ENCODE data around the gene MFN2.

MFN2 gene

GRCh38 chr1:11960715-11961114 lies 19.5 kb upstream of the MFN2 start:
- no peak for DNase-seq

DNA sequence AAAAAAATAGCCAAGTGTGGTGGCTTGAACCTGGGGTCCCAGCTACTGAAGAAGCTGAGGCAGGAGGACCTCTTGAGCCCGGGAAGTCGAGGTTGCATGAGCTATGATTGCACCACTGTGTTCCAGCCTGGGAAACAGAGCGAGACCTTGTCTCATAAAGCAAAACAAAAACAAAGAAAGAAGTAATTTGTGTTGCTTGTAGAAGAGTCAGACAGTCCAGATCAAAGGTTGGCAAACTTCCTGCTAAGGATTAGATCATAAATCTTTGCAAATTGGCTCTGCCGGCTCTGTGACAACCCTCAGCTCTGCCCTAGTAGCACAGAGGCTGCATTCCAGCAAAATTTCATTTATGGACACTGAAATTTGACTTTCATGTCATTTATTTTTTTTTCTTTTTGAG lies 19.0 kb upstream of the MFN2 start:
- DNase-seq = no peak

DNA sequence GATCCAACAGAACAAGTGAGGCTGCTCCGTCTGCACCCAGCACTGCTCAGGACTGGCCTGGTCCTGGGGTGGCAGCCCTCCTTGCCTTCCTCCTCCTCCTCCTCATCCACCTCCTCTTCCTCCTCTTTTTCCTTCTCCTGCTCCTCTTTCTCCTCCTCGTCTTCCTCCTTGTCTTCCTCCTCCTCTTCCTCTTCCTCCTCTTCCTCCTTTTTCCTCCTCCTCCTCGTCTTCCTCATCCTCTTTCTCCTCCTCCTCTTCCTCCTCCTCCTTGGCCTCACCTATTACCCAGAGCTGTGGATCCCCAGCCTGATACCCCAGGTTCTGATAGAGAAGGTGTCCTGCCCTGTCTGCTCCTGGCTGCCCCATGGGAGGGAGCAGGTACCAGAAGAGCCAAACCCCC lies 16.6 kb upstream of the MFN2 start:
- DNase-seq = no peak

- DNase-seq = no peak
These were observed 15.6 kb upstream of the MFN2 start for GRCh38 chr1:11964656-11965055.

GRCh38 chr1:11967028-11967547 lies 13.2 kb upstream of the MFN2 start:
- no peak for DNase-seq

DNA sequence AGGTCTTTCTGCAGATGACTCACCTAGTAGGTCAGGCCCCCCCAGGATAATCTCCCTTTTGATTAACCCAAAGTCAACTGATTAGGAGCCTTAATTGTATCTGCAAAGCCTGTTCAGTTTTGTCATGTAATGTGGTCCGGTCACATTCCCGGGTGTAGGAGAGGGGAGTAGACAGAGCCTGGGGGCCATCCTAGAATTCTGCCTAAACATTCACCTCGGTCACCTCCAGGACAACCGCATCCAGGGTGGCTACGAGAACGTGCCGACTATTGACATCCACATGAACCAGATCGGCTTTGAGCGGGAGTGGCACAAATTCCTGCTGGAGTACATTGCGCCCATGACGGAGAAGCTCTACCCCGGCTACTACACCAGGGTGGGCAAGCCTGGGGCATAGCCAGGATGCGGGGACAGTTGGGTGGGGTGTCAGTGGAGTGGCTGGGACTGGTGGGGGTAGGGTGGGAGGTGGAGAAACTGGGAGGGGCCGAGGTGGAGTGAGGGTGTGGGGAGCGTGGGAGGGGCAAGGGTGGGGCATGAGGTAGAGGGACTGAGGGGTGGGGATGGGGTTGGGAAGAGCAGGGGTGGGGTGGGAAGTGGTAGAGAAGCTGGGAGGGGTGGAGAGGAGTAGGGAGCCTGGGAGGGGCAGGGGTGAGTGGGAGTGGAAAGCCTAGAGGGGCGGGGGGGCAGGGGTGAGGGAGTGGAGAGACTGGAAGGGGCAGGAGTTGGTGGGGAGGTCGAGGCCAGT lies 9.6 kb upstream of the MFN2 start:
- no peak for DNase-seq

DNA sequence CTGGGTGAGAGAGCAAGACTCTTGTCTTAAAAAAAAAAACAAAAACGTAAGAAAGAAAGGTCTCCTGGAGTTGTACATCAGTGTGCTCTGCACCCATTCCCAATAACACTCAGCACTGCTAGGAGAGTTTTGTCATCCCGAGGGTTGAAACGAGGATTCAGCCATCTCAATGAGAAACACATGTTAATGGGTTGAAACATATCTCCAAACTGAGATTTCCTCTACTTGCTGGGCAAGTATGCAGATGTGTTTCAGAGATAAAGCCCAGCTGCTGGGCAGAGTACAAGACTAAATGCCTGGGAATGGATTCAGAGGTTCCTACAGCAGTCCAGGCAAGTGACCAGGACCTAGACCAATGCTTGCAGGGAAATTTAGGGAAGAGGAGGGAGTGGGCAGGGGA lies 2.6 kb upstream of the MFN2 start:
- no peak for DNase-seq

DNA sequence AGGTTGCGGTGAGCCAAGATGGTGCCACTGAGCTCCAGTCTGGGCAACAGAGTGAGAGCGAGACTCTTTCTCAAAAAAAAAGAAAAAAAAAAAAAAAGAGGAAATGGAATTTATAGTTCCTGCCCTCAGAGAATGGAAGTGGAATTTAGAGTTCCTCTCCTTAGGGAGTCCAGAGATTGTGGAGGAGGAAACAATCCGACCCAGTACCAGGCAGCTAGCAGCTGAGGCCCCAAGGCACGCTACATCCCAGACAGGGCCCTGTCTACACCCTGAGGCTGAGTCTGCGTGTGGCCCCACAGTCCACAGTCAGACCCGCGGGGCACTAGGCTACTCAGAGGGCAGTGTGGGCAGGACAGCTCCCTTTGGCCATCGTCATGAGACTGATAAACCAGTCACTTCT lies 1.9 kb upstream of the MFN2 start:
- DNase-seq = no peak

DNA sequence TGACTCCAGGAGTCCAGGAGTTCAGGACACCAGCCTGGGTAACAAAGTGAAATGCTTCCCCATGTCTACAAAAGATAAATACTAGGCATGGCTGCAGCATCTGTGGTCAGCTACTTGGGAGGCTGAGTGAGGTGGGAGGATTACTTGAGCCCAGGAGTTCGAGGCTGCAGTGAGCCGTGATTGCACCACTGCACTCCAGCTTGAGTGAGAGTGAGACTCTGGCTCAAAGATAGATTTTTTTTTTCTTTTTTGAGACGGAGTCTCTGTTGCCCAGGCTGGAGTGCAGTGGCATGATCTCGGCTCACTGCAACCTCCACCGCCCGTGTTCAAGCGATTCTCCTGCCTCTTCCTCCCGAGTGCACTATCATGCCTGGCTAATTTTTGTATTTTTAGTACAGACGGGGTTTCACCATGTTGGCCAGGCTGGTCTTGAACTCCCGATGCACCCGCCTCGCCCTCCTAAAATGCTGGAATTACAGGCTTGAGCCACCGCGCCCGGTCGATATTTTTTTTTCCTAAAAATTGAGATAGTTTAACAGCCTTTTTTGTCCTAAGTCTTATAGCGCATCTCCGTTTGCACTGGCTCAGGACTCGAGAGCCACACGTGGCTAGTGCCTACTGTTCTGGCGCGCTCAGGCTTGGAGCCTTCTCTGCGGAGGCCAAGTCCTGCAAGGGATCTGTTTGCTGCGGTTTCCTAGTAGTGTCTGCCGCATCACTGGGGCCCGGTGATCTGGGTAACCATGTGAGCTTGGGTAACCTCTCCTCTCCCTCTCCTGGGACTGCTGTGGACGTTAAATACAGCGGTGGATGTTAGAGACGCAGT lies 1.0 kb upstream of the MFN2 start:
- no peak for DNase-seq

GRCh38 chr1:11980676-11980972 lies 380 bp downstream of the MFN2 start:
- no peak for DNase-seq

DNA sequence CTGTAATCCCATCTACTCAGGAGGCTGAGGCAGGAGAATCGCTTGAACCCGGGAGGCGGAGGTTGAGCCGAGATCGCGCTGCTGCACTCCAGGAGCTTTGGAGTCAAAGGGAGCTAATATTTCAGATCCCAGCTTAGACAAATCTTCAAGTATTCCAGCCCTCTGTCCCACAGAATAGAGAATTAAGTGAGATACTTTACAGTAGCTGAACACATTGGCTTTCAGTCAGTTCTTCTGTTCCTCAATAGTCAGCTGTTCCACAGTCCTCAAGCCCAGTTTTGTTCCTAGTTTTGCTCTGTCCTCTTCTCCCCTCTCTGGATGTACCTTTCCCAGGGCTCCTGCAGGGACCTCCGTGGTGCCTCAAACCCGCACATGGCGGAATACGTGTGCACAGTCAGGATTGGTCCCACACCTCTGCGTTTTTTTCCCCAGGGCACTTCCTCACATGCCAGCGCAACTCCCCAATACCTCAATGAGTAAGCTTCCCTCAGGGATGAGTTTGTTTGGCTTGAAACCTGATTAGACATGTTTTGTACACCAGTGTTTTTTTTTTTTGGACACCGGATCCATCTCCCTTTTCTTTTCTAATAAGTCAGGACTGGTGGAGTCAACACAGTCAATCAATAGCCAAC lies 1.2 kb downstream of the MFN2 start:
- no peak for DNase-seq

- no peak for DNase-seq
These were observed 1.8 kb downstream of the MFN2 start for GRCh38 chr1:11982010-11982392.

DNA sequence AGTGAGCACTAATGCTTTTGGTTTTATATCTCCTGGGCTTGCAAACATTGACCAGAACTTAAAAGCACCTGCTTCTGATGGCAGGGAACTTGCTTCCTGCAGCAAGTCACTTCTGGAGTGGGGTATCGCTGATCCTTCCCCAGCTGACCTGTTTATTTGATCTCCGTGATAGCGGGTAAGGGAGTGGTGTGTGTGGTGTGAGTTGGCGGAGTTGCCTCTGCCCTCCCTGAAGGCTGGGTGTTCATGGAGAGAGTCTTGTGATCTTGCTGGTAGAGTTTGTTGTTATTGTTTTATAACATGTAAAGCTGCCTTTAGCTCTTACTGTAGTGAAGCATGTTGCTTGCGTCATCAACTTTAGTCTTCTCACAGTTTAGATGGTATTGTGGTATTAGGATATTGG lies 3.9 kb downstream of the MFN2 start:
- no peak for DNase-seq

DNA sequence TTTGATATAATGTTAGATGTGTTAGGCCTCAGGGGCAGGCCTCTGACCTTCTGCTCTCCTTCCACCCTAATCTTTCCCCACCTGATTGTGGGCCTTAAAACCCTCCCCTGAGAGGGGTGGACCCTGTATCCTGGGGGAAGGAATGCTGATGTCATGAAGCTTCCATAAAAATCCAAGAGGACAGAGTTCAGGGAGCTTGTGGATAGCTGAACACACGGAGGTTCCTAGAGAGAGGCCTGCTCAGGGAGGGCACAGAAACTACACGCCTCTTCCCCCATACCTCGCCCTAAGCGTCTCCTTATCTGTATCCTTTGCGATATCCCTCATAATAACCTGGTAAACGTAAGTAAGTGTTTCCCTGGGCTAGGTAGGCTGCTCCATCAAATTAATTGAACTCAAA lies 4.3 kb downstream of the MFN2 start:
- no peak for DNase-seq

GRCh38 chr1:11985171-11985570 lies 4.9 kb downstream of the MFN2 start:
- no peak for DNase-seq

- DNase-seq = no peak
These were observed 5.6 kb downstream of the MFN2 start for GRCh38 chr1:11985851-11986250.

DNA sequence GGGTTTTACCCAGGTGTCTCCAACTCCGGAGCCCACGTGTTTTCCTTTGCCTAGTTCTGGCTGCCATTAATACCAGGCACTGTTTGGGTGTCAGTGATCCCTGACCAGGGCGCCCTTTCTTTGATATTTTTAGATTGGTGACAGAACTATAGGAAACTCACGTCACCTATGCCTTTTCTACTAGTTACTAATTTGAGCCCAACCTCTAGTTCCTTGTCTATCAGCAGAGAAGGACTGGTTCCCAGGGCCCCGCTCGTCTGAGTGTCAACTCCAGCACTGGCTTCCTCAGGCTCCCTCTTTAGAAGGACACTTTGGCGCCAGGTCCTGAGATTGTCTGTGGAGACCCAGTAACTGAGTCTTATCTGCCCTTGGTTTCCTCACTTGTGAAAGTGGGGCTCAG lies 9.4 kb downstream of the MFN2 start:
- DNase-seq = no peak

- no peak for DNase-seq
These were observed 10.2 kb downstream of the MFN2 start for GRCh38 chr1:11990303-11991032.

DNA sequence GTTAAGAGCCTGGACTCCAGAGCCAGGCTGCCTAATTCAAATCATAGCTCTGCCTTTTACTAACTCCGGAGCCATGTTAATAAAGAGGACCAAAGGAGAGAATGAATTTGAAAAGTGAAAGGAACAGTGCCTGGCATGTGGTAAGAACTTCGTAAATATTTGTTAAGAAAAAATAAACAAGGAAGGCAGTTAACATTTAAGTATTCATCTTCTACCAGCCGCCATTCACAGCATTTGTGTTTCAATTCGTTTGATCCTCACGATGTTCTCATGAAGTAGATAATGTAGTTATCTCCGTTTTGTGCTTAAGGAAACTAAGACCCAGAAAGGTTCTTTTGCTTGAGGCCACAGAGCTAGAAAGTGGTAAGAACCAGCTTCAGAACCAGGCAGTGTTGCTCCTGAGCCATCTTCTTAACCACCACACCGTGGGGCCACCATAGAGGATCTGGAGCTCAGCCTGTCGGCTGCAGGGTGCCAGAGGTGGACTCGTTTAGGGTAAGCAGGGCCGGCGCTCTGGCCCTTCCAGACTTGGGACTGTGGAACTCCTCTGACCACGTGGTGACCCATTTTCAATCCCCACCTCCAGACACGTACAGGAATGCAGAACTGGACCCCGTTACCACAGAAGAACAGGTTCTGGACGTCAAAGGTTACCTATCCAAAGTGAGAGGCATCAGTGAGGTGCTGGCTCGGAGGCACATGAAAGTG lies 11.9 kb downstream of the MFN2 start:
- no peak for DNase-seq

- no peak for DNase-seq
These were observed 17.0 kb downstream of the MFN2 start for GRCh38 chr1:11997081-11997850.

- DNase-seq = no peak
These were observed 18.4 kb downstream of the MFN2 start for GRCh38 chr1:11998636-11999035.

- DNase-seq = no peak
These were observed 19.0 kb downstream of the MFN2 start for GRCh38 chr1:11999236-11999635.
